Muscle of leg (tissue), 16 donors: Measurements from ENCODE around the gene VN1R5. TPM values are rescaled to one million over a fixed set of nuclear protein-coding genes. Genes with fewer than 3 reads are reported as not detected.
"Not testable (repeated sequence)": the region's sequence is repeated elsewhere in the genome, so short reads cannot be mapped to it uniquely, and the experiment has no call there.

ENCODE experiments used
- DNase-seq: peaks from one replicate; pipeline ENCODE4 v3.0.0; 2013
- H3K27ac ChIP-seq: one replicate; pipeline ENCODE4 v1.5.1; 2013; ENCODE audit warnings: mild to moderate bottlenecking, low read length, control low read depth
- H3K27me3 ChIP-seq: one replicate; pipeline ENCODE4 v1.6.1; 2013; ENCODE audit warnings: low read length; ENCODE audit not compliant: control insufficient read depth, insufficient read depth
- H3K36me3 ChIP-seq: one replicate; pipeline ENCODE4 v1.6.1; 2013; ENCODE audit warnings: low read length; ENCODE audit not compliant: control insufficient read depth, insufficient read depth
- H3K4me1 ChIP-seq: one replicate; pipeline ENCODE4 v1.6.1; 2013; ENCODE audit warnings: low read length; ENCODE audit not compliant: control insufficient read depth, insufficient read depth
- H3K4me3 ChIP-seq: one replicate; pipeline ENCODE4 v1.5.1; 2013; ENCODE audit warnings: low read length, control low read depth
- H3K9me3 ChIP-seq: replicated peaks from 2 replicates; pipeline ENCODE4 v1.6.1; 2013; ENCODE audit warnings: low read depth, low read length; ENCODE audit not compliant: control insufficient read depth
- WGBS: methylation state at CpG from one replicate; pipeline ENCODE4 v1.1.5; 2013; ENCODE audit warnings: missing lambda C conversion rate; ENCODE audit not compliant: insufficient coverage; 5-methylcytosine and 5-hydroxymethylcytosine counted together
- long read RNA-seq, 11 donors: transcript quantifications; one replicate each; lab custom pipeline, GENCODE V29; 2026
- polyA plus RNA-seq, 8 donors: library from polyadenylated mRNA; unstranded; fragments of 120-200 nt; gene quantifications; one replicate each; pipeline versions ENCODE4 v1.2.1 to v1.2.3, GENCODE V29; 2013; ENCODE audit warnings: inconsistent platforms in 1 of 8, low replicate concordance in 1 of 8; ENCODE audit not compliant: insufficient read length in 8 of 8, insufficient read depth in 1 of 8
- total RNA-seq: library from RNA; stranded (reverse); fragments of 120-200 nt; gene quantifications from one replicate; pipeline ENCODE4 v1.2.4, GENCODE V29; 2013

Gene VN1R5
- total RNA-seq (not detected), polyA plus RNA-seq (not detected)
- long read RNA-seq, donor 1: 0 reads
- long read RNA-seq, donor 2: 0 reads
- long read RNA-seq, donor 3: 0 reads
- long read RNA-seq, donor 4: 0 reads
- long read RNA-seq, donor 5: 0 reads
- long read RNA-seq, donor 6: 0 reads
- long read RNA-seq, donor 7: 0 reads
- long read RNA-seq, donor 8: 0 reads
- long read RNA-seq, donor 9: 0 reads
- long read RNA-seq, donor 10: 0 reads
- long read RNA-seq, donor 11: 0 reads

DNA sequence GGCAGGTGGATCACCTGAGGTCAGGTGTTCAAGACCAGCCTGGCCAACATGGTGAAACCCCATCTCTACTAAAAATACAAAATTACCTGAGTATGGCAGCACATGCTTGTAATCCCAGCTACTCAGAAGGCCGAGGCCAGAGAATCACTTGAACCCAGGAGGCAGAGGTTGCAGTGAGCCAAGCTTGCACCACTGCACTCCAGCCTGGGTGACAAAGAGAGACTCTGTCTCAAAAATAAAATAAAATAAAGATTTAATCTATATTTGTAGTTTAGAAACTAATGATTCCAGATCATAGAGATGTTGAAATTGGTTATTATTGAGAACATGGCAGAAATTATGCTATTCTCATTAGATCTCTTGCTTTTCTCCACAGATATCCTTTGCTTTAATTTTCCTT lies at the start of gene VN1R5:
Gene VN1R5 (plus strand): TSS at position 301 of the 400 bp plus-strand sequence.
- not testable (repeated sequence) for H3K27me3 ChIP-seq, H3K36me3 ChIP-seq, H3K4me3 ChIP-seq, DNase-seq, H3K27ac ChIP-seq, H3K9me3 ChIP-seq, H3K4me1 ChIP-seq
- WGBS: no CpG with 5 or more reads among the region's 1 CpG

DNA sequence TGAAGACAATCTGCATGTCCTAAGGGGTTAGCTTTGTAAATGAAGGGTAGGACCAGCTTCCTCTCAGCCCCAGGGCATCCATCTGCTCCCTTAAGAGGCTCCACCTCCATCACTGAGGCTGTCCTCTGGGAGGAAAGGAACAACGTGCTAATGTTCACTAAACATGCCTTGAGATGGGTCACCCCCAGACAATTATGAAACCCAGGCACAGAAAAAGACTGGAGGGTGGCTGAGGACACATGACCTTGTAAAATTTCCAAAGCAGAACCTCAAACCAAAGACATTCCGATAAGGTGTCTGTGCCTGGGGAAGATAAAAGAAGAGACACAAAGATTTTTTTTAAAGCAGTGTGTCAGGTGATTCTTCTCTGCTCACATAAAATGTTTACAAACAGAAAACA lies 46.5 kb upstream of the VN1R5 start:
- Histone ChIP-seq H3K4me1 (peaks cover 11% of the 10 kb centered on the region), H3K27ac (no peak overlapping the region), H3K36me3 (peaks cover 8% of the 10 kb centered on the region), H3K4me3 (peak overlapping the region; percentile 93), H3K9me3 (no peaks in the 10 kb centered on the region), H3K27me3 (no peaks in the 10 kb centered on the region)
- DNase-seq: no peak
- WGBS: no CpG with 5 or more reads among the region's 2 CpGs

DNA sequence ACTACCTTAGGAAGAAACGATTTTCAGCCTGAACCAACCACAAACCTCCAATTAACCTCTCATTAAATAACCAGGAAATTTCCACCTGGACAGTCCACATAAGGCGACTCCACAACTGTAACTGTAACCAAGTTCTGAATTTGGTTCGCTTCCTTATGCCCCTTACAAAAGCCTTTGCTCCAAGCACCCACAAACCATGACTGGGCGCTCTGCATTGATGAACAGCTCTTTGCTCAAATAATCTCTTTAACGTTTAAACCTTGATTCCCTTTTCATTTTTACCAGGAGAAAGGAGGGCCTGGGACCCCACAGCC lies 45.9 kb upstream of the VN1R5 start:
- Histone ChIP-seq H3K27me3 (no peaks in the 10 kb centered on the region), H3K36me3 (peaks cover 7% of the 10 kb centered on the region), H3K27ac (peak overlapping the region; percentile 96), H3K9me3 (no peaks in the 10 kb centered on the region), H3K4me3 (peak overlapping the region; percentile 93), H3K4me1 (peaks cover 11% of the 10 kb centered on the region)
- WGBS: 7% methylated on average over 3 of the region's 5 CpGs
- DNase-seq: no peak

DNA sequence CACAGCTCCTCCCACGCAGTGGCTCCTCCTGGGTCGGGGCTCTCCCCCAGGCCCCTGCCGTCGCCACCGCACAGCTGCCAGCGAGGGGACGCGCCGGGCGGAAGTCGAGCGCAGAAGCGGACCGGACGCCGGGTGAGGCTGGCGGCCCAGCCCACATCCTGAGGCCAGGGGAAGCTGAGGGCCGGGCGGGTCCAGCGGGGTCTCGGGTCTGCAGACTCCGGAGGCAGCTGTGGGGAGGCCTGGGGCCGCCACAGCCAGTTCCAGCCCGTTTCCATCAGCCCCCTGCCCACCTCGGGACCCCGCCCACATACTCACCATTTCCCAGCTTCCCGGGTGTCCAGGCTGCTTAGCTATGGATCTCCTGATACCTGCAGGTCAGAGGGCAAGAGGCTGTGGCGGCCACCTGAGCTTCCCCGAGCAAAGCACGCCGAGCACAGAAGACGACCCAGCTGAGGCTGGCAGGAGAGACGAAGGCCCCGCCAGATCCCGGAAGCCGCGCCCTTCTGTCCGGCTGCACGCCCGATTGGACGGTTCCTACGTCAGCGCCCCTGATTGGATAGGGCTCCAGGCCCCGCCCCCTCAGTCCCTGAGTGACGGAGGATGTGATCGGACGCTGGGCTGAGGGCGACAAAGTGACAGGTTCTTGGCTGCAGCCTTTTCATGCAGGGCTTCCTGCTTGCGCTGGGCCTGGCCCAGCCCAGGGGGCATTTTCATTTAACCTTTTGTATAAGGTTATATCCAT lies 45.3 kb upstream of the VN1R5 start:
- H3K27ac ChIP-seq: peak overlapping the region; percentile 96
- H3K4me1 ChIP-seq: peaks cover 11% of the 10 kb centered on the region
- 0% methylated on average over 41 of the region's 49 CpGs for WGBS
- no peaks in the 10 kb centered on the region for H3K9me3 ChIP-seq
- H3K4me3 ChIP-seq: peak overlapping the region; percentile 93
- peak; percentile 98 for DNase-seq
- peaks cover 7% of the 10 kb centered on the region for H3K36me3 ChIP-seq
- H3K27me3 ChIP-seq: no peaks in the 10 kb centered on the region

DNA sequence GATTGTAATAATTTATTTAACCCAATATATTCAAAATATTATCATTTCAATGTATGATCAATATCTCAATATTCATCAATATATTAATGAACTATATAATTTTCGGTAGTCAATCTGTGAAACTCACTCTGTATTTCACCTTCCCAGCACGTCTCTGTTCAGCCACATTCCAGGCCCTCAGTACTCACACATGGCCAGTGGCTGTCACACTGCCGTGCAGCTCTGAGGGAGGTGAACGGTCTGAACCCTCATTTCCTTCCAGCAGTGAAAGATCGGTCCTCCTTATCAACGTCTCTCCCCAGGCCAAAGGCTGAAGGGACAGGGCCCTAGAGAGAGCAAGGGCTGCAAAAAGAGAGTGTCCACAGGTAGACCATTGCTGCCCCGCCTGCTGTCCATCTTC lies 44.5 kb upstream of the VN1R5 start:
- Histone ChIP-seq H3K36me3 (peaks cover 5% of the 10 kb centered on the region), H3K4me3 (no peak overlapping the region), H3K27ac (no peak overlapping the region), H3K9me3 (no peaks in the 10 kb centered on the region), H3K4me1 (peaks cover 11% of the 10 kb centered on the region), H3K27me3 (no peaks in the 10 kb centered on the region)
- WGBS: 29% methylated on average over 3 of the region's 7 CpGs
- no peak for DNase-seq

DNA sequence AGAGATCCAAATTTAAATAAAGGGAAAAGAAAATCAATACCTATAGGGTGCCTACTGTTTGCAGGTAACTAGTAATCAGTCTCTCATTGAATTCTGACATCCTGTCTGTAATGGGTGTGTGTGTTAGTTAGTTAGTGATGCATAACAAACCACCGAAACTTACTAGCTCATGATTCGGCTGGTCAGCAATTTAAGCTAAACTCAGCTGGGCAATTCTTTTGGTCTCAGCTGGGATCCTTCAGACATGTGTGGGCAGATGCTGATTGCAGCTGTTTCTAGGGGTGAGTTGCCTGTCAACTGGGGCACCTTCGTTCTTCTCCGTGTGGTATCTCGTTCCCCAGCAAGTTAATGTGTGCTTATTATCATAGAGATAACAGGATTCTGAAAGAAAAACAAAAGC lies 43.9 kb upstream of the VN1R5 start:
- H3K27ac ChIP-seq: no peak overlapping the region
- peak; percentile 26 for DNase-seq
- peaks cover 5% of the 10 kb centered on the region for H3K36me3 ChIP-seq
- peaks cover 11% of the 10 kb centered on the region for H3K4me1 ChIP-seq
- 83% methylated on average over 1 of the region's 5 CpGs for WGBS
- H3K4me3 ChIP-seq: no peak overlapping the region
- H3K27me3 ChIP-seq: no peaks in the 10 kb centered on the region
- H3K9me3 ChIP-seq: no peaks in the 10 kb centered on the region

DNA sequence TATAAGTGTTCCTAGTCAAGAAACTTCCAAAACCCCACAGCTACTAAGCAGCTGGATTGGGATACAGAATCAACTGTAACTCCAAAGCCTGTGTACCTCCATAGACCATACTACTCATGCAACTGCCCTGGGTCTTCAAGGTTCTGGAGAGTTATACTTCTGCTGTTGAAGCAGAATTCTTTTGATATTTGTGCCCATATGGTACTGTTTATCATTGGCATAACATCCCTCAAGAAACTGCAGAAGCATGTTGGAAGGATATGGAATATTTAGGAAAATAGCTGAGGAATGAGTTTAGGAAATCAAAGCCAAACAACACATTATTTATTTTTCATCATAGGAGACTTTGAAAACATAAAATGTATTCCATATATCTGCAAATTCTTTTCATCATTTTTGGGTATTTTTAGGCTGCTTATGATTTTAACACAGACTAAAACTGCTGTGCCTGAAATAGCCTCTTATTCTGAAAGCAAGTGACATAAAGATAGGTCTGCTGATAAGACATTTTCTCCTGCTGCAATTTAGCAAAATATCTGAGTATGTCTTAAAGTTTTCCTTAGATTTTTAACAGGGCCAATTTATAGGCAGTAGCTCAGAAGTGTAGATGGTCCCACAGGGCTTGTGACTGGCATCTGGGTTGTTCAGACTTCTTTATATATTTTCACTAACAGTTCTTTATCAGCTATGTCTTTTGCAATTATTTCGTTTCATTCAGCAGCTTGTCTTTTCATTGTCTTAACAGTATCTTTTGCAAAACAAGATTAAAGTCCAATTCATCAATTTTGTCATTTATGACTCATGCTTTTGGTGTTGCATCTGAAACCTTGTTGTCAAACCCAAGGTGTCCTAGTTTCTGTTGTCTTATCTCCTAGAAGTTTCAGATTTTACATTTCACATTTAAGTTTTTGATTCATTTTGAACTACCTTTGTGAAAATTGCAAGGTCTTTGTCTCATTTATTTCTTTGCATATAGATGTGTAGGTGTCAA lies 43.0 kb upstream of the VN1R5 start:
- H3K4me3 ChIP-seq: no peak overlapping the region
- no peaks in the 10 kb centered on the region for H3K27me3 ChIP-seq
- no peak for DNase-seq
- peaks cover 11% of the 10 kb centered on the region for H3K4me1 ChIP-seq
- no peaks in the 10 kb centered on the region for H3K9me3 ChIP-seq
- WGBS: no CpG with 5 or more reads among the region's 1 CpG
- H3K27ac ChIP-seq: no peak overlapping the region
- H3K36me3 ChIP-seq: peaks cover 5% of the 10 kb centered on the region

DNA sequence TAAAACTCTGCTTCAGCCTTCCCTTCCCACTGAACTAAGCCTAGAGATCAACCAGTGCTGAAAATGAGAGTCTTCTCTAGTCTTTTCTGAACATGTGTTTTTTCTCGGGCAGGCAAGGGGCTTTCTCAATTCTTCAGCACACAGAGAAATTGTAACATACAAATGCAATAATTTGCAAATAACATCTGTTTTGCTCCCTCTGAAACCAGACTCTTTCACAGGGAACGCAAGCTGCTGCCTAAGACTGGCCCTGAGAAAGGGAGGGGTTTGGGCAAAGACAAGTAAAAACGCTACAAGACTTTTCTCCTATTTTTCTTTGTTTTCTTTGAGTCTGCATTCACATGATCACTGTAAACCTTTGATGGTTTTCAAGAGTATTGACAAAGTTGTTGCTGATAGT lies 39.6 kb upstream of the VN1R5 start:
- no peak for DNase-seq

DNA sequence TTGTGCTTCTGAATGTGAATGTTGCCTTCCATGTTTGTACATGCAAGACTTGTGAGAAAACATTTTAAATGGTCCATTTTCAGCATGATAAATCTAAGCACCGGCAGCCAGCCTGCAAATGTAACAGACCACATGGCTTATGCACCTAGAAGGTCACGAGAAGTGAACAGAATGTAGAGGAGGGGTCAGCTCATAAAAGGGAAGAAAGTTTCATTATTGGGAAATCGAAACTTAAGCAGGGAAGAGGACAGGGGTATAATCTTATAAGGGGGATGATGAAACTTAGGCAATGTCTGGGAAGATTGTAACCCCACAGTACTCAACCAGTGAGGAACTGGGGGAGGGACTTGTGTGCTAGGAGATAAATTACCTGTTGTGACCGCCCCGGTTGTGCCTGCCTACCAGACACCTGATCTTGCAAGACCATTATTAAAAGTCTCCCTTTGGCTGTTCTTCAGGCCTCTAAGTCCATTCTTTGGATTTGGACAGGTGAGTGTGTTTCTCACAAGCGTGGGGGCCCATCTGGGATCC lies 37.7 kb upstream of the VN1R5 start:
- Histone ChIP-seq H3K9me3 (no peaks in the 10 kb centered on the region), H3K4me3 (no peak overlapping the region), H3K27ac (no peak overlapping the region), H3K36me3 (no peaks in the 10 kb centered on the region), H3K4me1 (no peaks in the 10 kb centered on the region), H3K27me3 (no peaks in the 10 kb centered on the region)
- DNase-seq: no peak
- 80% methylated on average over 3 of the region's 6 CpGs for WGBS

More for the DNA sequence above, 39.6 kb upstream of the VN1R5 start:
- H3K4me3 ChIP-seq: no peak overlapping the region
- H3K27me3 ChIP-seq: no peaks in the 10 kb centered on the region
- H3K9me3 ChIP-seq: no peaks in the 10 kb centered on the region
- H3K36me3 ChIP-seq: no peaks in the 10 kb centered on the region
- no peak overlapping the region for H3K27ac ChIP-seq
- no peaks in the 10 kb centered on the region for H3K4me1 ChIP-seq
- 20% methylated on average over 1 of the region's 3 CpGs for WGBS

DNA sequence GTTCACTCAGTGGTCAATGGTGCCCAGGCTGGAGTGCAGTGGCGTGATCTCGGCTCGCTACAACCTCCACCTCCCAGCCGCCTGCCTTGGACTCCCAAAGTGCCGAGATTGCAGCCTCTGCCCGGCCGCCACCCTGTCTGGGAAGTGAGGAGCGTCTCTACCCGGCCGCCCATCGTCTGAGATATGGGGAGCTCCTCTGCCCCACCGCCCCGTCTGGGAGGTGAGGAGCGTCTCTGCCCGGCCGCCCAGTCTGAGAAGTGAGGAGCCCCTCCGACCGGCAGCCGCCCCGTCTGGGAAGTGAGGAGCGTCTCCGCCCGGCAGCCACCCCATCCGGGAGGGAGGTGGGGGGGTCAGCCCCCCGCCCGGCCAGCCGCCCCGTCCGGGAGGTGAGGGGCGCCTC lies 35.6 kb upstream of the VN1R5 start:
- H3K27me3 ChIP-seq, DNase-seq, H3K27ac ChIP-seq, H3K4me1 ChIP-seq, H3K9me3 ChIP-seq, H3K36me3 ChIP-seq, H3K4me3 ChIP-seq: not testable (repeated sequence)
- WGBS: 97% methylated on average over 11 of the region's 30 CpGs
